HepG2 (cell line): Measurements from ENCODE around the gene STIP1. TPM values are rescaled to one million over a fixed set of nuclear protein-coding genes. Genes with fewer than 3 reads are reported as not detected.

Source experiments
- ATF7 ChIP-seq, 2 experiments: fragments of 450-650 bp in 1 of 2; sonication (generic) in 1 of 2; formaldehyde crosslinking in 1 of 2; IDR thresholded peaks; 2 replicates each; pipeline versions ENCODE4 v1.4.0 to v1.6.1; 2016 to 2020; ENCODE audit warnings: antibody characterized with exemption in 1 of 2, mild to moderate bottlenecking in 1 of 2, missing genetic modification reagents in 1 of 2
- BRCA1 ChIP-seq: sonication (generic); formaldehyde crosslinking; IDR thresholded peaks from 2 replicates; pipeline ENCODE4 v1.4.0; 2020; ENCODE audit warnings: missing genetic modification reagents
- DZIP1 ChIP-seq: sonication (generic); formaldehyde crosslinking; IDR thresholded peaks from 2 replicates; pipeline ENCODE4 v1.5.0; 2020; ENCODE audit warnings: mild to moderate bottlenecking, missing genetic modification reagents
- ELF3 ChIP-seq: IDR thresholded peaks from 2 replicates; pipeline ENCODE4 v1.6.1; 2016; ENCODE audit warnings: missing genetic modification reagents, missing compliant biosample characterization
- EP300 ChIP-seq, 3 experiments: sonication (generic) in 1 of 3; formaldehyde crosslinking in 1 of 3; IDR thresholded peaks; 2 replicates each; pipeline versions ENCODE4 v1.5.1 to v1.6.1; 2011 to 2020; ENCODE audit warnings: low read depth in 2 of 3, low read length in 2 of 3, borderline replicate concordance in 1 of 3, improper control_type of control experiment in 1 of 3, mild to moderate bottlenecking in 1 of 3, missing genetic modification reagents in 1 of 3, moderate library complexity in 1 of 3
- MEIS1 ChIP-seq: sonication (generic); formaldehyde crosslinking; IDR thresholded peaks from 2 replicates; pipeline ENCODE4 v1.9.0; 2021; ENCODE audit warnings: mild to moderate bottlenecking, missing genetic modification reagents, moderate library complexity, borderline replicate concordance
- MZF1 ChIP-seq: sonication (generic); formaldehyde crosslinking; IDR thresholded peaks from 2 replicates; pipeline ENCODE4 v1.8.1; 2023; ENCODE audit warnings: mild to moderate bottlenecking, missing genetic modification reagents, borderline replicate concordance
- NFYB ChIP-seq: sonication (generic); formaldehyde crosslinking; IDR thresholded peaks from 2 replicates; pipeline ENCODE4 v1.4.0; 2020; ENCODE audit warnings: missing genetic modification reagents
- PATZ1 ChIP-seq: sonication (generic); formaldehyde crosslinking; IDR thresholded peaks from 2 replicates; pipeline ENCODE4 v1.4.0; 2020; ENCODE audit warnings: missing genetic modification reagents
- POLR2AphosphoS2 ChIP-seq: IDR thresholded peaks from 2 replicates; pipeline ENCODE4 v1.6.1; 2011; ENCODE audit warnings: low read depth, low read length, improper control_type of control experiment
- RFX1 ChIP-seq: fragments of 450-650 bp; IDR thresholded peaks from 2 replicates; pipeline ENCODE4 v1.6.1; 2017
- ZNF547 ChIP-seq: sonication (generic); formaldehyde crosslinking; IDR thresholded peaks from 2 replicates; pipeline ENCODE4 v1.5.1; 2020; ENCODE audit warnings: mild to moderate bottlenecking, missing genetic modification reagents
- ZNF557 ChIP-seq: sonication (generic); formaldehyde crosslinking; IDR thresholded peaks from 2 replicates; pipeline ENCODE4 v1.4.0; 2020; ENCODE audit warnings: missing genetic modification reagents
- ZSCAN21 ChIP-seq: sonication (generic); formaldehyde crosslinking; IDR thresholded peaks from 2 replicates; pipeline ENCODE4 v1.8.0; 2022; ENCODE audit warnings: mild to moderate bottlenecking, missing genetic modification reagents, moderate library complexity, borderline replicate concordance
- ZSCAN22 ChIP-seq: sonication (generic); formaldehyde crosslinking; IDR thresholded peaks from 2 replicates; pipeline ENCODE4 v1.4.0; 2020; ENCODE audit warnings: mild to moderate bottlenecking, missing genetic modification reagents
- polyA plus RNA-seq, 8 experiments: library from polyadenylated mRNA; depleted of rRNA in 3 of 8; stranded (reverse) in 7 of 8; unstranded in 1 of 8; fragments of >200 nt; fragmentation: Illumina TruSeq in 4 of 8; extraction: Trizol in 4 of 8; gene quantifications; 2 replicates each; pipeline versions ENCODE4 v1.2.1 to v1.2.3, GENCODE V29; 2011 to 2016; ENCODE audit warnings: low read depth in 4 of 8, missing spikeins in 1 of 8, mixed read lengths in 1 of 8; ENCODE audit not compliant: insufficient read depth in 1 of 8
- total RNA-seq, 5 experiments: library from RNA; depleted of rRNA; stranded (reverse); fragments of >200 nt; fragmentation: Illumina TruSeq; extraction: Trizol; gene quantifications; 2 replicates each; pipeline ENCODE4 v1.2.3, GENCODE V29; 2016; ENCODE audit warnings: low read depth in 1 of 5
- TF ChIP-seq, protein P1 (sequence below): sonication (generic); formaldehyde crosslinking; conservative IDR thresholded peaks from 2 replicates; pipeline ENCODE4 v1.8.1; 2023; ENCODE audit warnings: missing genetic modification reagents
- TF ChIP-seq, protein P2 (sequence below): IDR thresholded peaks from 2 replicates; pipeline ENCODE4 v1.6.1; 2016; ENCODE audit warnings: missing compliant biosample characterization, missing genetic modification reagents, borderline replicate concordance
- TF ChIP-seq, protein P3 (sequence below): sonication (generic); formaldehyde crosslinking; IDR thresholded peaks from 2 replicates; pipeline ENCODE4 v1.4.0; 2020; ENCODE audit warnings: mild to moderate bottlenecking, missing genetic modification reagents

STIP1 gene
- total and polyA plus RNA-seq, 2 of the 13 experiments (the other 11 are each of a cell fraction or from before 2014, with no cell fraction given): 81.1 to 217 TPM

- TF ChIP-seq, protein P1, sequence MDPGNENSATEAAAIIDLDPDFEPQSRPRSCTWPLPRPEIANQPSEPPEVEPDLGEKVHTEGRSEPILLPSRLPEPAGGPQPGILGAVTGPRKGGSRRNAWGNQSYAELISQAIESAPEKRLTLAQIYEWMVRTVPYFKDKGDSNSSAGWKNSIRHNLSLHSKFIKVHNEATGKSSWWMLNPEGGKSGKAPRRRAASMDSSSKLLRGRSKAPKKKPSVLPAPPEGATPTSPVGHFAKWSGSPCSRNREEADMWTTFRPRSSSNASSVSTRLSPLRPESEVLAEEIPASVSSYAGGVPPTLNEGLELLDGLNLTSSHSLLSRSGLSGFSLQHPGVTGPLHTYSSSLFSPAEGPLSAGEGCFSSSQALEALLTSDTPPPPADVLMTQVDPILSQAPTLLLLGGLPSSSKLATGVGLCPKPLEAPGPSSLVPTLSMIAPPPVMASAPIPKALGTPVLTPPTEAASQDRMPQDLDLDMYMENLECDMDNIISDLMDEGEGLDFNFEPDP (CRISPR knock-in tag): no peak
- TF ChIP-seq, protein P2, sequence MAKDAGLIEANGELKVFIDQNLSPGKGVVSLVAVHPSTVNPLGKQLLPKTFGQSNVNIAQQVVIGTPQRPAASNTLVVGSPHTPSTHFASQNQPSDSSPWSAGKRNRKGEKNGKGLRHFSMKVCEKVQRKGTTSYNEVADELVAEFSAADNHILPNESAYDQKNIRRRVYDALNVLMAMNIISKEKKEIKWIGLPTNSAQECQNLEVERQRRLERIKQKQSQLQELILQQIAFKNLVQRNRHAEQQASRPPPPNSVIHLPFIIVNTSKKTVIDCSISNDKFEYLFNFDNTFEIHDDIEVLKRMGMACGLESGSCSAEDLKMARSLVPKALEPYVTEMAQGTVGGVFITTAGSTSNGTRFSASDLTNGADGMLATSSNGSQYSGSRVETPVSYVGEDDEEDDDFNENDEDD (CRISPR knock-in tag): peak; percentile 84
- no peak for TF ChIP-seq ATF7 (IDR thresholded peaks at IDR 0.05)
- TF ChIP-seq ATF7 (CRISPR knock-in tag; IDR thresholded peaks at IDR 0.05): no peak
- TF ChIP-seq ZSCAN22 (CRISPR knock-in tag): no peak
- TF ChIP-seq ELF3: peak; percentile 57; the same call in 1 of the 2 replicates
- TF ChIP-seq ZNF557: no peak
- TF ChIP-seq EP300 (IDR thresholded peaks at IDR 0.05; ENCODE audit: low read depth in 2 of 2, low read length in 2 of 2): no peak
- TF ChIP-seq EP300 (CRISPR knock-in tag; IDR thresholded peaks at IDR 0.05; ENCODE audit: borderline replicate concordance): no peak
- TF ChIP-seq, protein P3, sequence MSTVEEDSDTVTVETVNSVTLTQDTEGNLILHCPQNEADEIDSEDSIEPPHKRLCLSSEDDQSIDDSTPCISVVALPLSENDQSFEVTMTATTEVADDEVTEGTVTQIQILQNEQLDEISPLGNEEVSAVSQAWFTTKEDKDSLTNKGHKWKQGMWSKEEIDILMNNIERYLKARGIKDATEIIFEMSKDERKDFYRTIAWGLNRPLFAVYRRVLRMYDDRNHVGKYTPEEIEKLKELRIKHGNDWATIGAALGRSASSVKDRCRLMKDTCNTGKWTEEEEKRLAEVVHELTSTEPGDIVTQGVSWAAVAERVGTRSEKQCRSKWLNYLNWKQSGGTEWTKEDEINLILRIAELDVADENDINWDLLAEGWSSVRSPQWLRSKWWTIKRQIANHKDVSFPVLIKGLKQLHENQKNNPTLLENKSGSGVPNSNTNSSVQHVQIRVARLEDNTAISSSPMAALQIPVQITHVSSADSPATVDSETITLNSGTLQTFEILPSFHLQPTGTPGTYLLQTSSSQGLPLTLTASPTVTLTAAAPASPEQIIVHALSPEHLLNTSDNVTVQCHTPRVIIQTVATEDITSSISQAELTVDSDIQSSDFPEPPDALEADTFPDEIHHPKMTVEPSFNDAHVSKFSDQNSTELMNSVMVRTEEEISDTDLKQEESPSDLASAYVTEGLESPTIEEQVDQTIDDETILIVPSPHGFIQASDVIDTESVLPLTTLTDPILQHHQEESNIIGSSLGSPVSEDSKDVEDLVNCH (CRISPR knock-in tag): no peak
- no peak for TF ChIP-seq MEIS1 (CRISPR knock-in tag)
- peak; percentile 83 for TF ChIP-seq NFYB (CRISPR knock-in tag)
- TF ChIP-seq POLR2AphosphoS2: 0 out of 2 replicates have a peak, but pooled peaks have one; percentile 51
- peak; percentile 38; the same call in 1 of the 2 replicates for TF ChIP-seq DZIP1 (CRISPR knock-in tag)
- TF ChIP-seq PATZ1 (CRISPR knock-in tag): peak; percentile 50; the same call in 1 of the 2 replicates
- no peak for TF ChIP-seq MZF1 (CRISPR knock-in tag)
- TF ChIP-seq BRCA1 (CRISPR knock-in tag): peak; percentile 32; the same call in 1 of the 2 replicates
- TF ChIP-seq ZNF547: no peak
- 0 out of 2 replicates have a peak, but pooled peaks have one; percentile 9 for TF ChIP-seq ZSCAN21 (CRISPR knock-in tag)
- TF ChIP-seq RFX1: no peak
These were observed 54.7 kb downstream of the STIP1 start, which contains the start of gene FKBP2 (continued) for GRCh38 chr11:64240435-64241240.
